NCI-H526 (cell line): ENCODE measurements around the gene MAP3K10.
"Not testable (repeated sequence)": the region's sequence is repeated elsewhere in the genome, so short reads cannot be mapped to it uniquely, and the experiment has no call there.

ENCODE experiments used
- DNase-seq, 2 experiments: peaks; one replicate each; lab custom pipeline; 2025; lab: John Stamatoyannopoulos, UW

Gene MAP3K10

GRCh38 chr19:40217027-40217810 lies 26.0 kb downstream of the MAP3K10 start:
- peak; percentile 83 to 97 for DNase-seq

- peak in 1 of 2 experiments; percentile 43 for DNase-seq
Observed at GRCh38 chr19:40217934-40218890, 27.0 kb downstream of the MAP3K10 start, which contains the start of gene TTC9B. Gene TTC9B (minus strand): TSS chr19:40218384. CDS start chr19:40218381, 3 bp downstream.

GRCh38 chr19:40219029-40219428 lies 27.8 kb downstream of the MAP3K10 start:
- DNase-seq = not testable (repeated sequence)

GRCh38 chr19:40219721-40220276 lies 28.6 kb downstream of the MAP3K10 start:
- no peak for DNase-seq

GRCh38 chr19:40220674-40221073 lies 29.4 kb downstream of the MAP3K10 start:
- DNase-seq = no peak

GRCh38 chr19:40221858-40222619 lies 30.8 kb downstream of the MAP3K10 start:
- peak; percentile 87 for DNase-seq

GRCh38 chr19:40223135-40223822 lies 32.1 kb downstream of the MAP3K10 start:
- no peak for DNase-seq

GRCh38 chr19:40224342-40225150 lies 33.3 kb downstream of the MAP3K10 start:
- DNase-seq = no peak

GRCh38 chr19:40225440-40226305 lies 34.4 kb downstream of the MAP3K10 start:
- DNase-seq = peak; percentile 68 to 84

GRCh38 chr19:40228346-40228745 lies 37.1 kb downstream of the MAP3K10 start:
- no peak for DNase-seq

- no peak for DNase-seq
Observed at GRCh38 chr19:40228863-40229262, 37.6 kb downstream of the MAP3K10 start.

GRCh38 chr19:40229484-40229883 lies 38.3 kb downstream of the MAP3K10 start:
- no peak for DNase-seq

- no peak for DNase-seq
Observed at GRCh38 chr19:40229926-40230417, 38.7 kb downstream of the MAP3K10 start.

- no peak for DNase-seq
Observed at GRCh38 chr19:40231057-40231456, 39.8 kb downstream of the MAP3K10 start.

GRCh38 chr19:40231544-40232424 lies 40.6 kb downstream of the MAP3K10 start:
- no peak for DNase-seq

GRCh38 chr19:40232479-40232878 lies 41.3 kb downstream of the MAP3K10 start:
- DNase-seq = no peak

GRCh38 chr19:40232949-40233810 lies 42.0 kb downstream of the MAP3K10 start:
- no peak for DNase-seq
